ENCODE results near the gene ABHD16A.

DNA sequence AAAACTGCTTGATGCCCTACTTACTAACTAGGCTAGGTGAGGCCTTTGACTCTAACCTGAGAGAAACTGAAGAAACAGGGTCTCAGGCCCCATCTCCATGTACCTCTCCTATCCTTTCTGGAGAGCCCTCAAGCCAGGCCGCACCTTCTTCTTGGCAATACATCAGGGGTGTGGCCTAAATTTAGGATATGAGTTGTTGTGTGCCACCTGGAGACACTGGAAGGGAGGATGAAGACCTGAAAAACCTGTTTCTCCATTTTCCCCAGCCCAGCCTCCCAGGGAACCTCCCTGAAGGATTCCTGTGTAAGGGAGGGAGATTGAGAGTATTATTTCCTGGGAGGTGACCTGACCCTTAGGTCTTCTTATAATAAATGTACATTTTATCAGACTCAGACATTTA is 15.1 kb upstream of the ABHD16A start:
- TF ChIP-seq POLR2A (IDR thresholded peaks at IDR 0.05; ENCODE audit: low read depth, low read length): no peak
- TF ChIP-seq POLR2AphosphoS5 (IDR thresholded peaks at IDR 0.05; ENCODE audit: insufficient read depth, low read depth, low read length): no peak
- no peak for TF ChIP-seq MAX (IDR thresholded peaks at IDR 0.05; ENCODE audit: insufficient read depth, insufficient read length)
- no peak for TF ChIP-seq CTCF (IDR thresholded peaks at IDR 0.05; ENCODE audit: extremely low read depth in 1 of 2, insufficient read depth in 1 of 2, low read depth in 1 of 2, low read length in 2 of 2)
- no peak for TF ChIP-seq EZH2 (IDR thresholded peaks at IDR 0.05; ENCODE audit: borderline replicate concordance, low read depth, low read length, severe bottlenecking)
- no peak for TF ChIP-seq JUN (IDR thresholded peaks at IDR 0.05; ENCODE audit: borderline replicate concordance, insufficient read depth, insufficient read length, low read depth)
- TF ChIP-seq FOS (IDR thresholded peaks at IDR 0.05; ENCODE audit: borderline replicate concordance, insufficient read depth, low read length): no peak
- TF ChIP-seq MYC (IDR thresholded peaks at IDR 0.05; ENCODE audit: low read depth, low read length): no peak
